HL-60 (cell line): Measurements from ENCODE around the gene MORN2.

Experiments used
- DNase-seq, 2 experiments: peaks; one replicate each; pipeline ENCODE4 v3.0.0-alpha.2; 2010 to 2020; ENCODE audit warnings: low read depth in 1 of 2, low spot score in 1 of 2
- H3K27ac ChIP-seq: fragments of 250-450 bp; sonication (Bioruptor Pico); replicated peaks from 2 replicates; pipeline ENCODE4 v1.5.1; 2020; ENCODE audit warnings: mild to moderate bottlenecking, moderate library complexity
- H3K27me3 ChIP-seq: fragments of 250-450 bp; sonication (Bioruptor Pico); 2 replicates; pipeline ENCODE4 v1.5.1; 2021; ENCODE audit warnings: mild to moderate bottlenecking, moderate library complexity; ENCODE audit not compliant: insufficient read depth, poor library complexity, severe bottlenecking
- H3K4me3 ChIP-seq: replicated peaks from 2 replicates; pipeline ENCODE4 v1.5.1; 2011; ENCODE audit warnings: mild to moderate bottlenecking, control low read depth, low read length; ENCODE audit not compliant: insufficient read depth
- GABPA ChIP-seq: IDR thresholded peaks from 2 replicates; pipeline ENCODE4 v1.6.1; 2012; ENCODE audit warnings: low read depth
- POLR2AphosphoS5 ChIP-seq: IDR thresholded peaks from 2 replicates; pipeline ENCODE4 v1.6.1; 2012; ENCODE audit warnings: low read depth
- SPI1 ChIP-seq: IDR thresholded peaks from 2 replicates; pipeline ENCODE4 v1.6.1; 2012; ENCODE audit warnings: low read depth, mild to moderate bottlenecking, borderline replicate concordance
- TF ChIP-seq, protein P1 (sequence below): IDR thresholded peaks from 2 replicates; pipeline ENCODE4 v1.6.1; 2012; ENCODE audit warnings: low read depth; ENCODE audit not compliant: insufficient replicate concordance
- TF ChIP-seq, protein P2 (sequence below): IDR thresholded peaks from one replicate; pipeline ENCODE4 v1.5.1; 2011; ENCODE audit warnings: low read length, control low read depth, inconsistent platforms; ENCODE audit not compliant: insufficient read depth

The MORN2 gene

DNA sequence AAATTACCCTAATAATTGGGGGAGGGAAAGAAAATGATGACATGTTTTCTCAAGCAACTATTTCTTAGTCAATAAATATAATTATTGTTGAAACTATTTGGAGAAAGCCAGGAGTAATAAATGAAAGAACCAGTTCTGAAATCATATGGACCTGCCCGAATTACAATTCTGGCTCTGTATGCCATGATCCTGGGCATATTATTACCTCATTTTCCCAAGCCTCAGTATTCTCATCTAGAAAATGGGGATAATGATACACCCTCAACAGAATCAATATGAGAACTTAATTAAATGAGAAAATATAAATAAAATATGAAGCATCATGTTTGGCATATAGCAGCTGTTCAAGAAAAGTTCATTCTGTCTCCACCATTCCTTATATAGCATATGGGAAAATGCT is 36.8 kb downstream of the MORN2 start:
- DNase-seq = no peak
- Histone ChIP-seq H3K27me3 (no peaks in the 10 kb centered on the region), H3K27ac (no peak overlapping the region), H3K4me3 (no peak overlapping the region)
- TF ChIP-seq SPI1 (no peak), GABPA (no peak), POLR2AphosphoS5 (no peak)
- TF ChIP-seq, protein P1, sequence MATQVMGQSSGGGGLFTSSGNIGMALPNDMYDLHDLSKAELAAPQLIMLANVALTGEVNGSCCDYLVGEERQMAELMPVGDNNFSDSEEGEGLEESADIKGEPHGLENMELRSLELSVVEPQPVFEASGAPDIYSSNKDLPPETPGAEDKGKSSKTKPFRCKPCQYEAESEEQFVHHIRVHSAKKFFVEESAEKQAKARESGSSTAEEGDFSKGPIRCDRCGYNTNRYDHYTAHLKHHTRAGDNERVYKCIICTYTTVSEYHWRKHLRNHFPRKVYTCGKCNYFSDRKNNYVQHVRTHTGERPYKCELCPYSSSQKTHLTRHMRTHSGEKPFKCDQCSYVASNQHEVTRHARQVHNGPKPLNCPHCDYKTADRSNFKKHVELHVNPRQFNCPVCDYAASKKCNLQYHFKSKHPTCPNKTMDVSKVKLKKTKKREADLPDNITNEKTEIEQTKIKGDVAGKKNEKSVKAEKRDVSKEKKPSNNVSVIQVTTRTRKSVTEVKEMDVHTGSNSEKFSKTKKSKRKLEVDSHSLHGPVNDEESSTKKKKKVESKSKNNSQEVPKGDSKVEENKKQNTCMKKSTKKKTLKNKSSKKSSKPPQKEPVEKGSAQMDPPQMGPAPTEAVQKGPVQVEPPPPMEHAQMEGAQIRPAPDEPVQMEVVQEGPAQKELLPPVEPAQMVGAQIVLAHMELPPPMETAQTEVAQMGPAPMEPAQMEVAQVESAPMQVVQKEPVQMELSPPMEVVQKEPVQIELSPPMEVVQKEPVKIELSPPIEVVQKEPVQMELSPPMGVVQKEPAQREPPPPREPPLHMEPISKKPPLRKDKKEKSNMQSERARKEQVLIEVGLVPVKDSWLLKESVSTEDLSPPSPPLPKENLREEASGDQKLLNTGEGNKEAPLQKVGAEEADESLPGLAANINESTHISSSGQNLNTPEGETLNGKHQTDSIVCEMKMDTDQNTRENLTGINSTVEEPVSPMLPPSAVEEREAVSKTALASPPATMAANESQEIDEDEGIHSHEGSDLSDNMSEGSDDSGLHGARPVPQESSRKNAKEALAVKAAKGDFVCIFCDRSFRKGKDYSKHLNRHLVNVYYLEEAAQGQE = no peak
- TF ChIP-seq, protein P2, sequence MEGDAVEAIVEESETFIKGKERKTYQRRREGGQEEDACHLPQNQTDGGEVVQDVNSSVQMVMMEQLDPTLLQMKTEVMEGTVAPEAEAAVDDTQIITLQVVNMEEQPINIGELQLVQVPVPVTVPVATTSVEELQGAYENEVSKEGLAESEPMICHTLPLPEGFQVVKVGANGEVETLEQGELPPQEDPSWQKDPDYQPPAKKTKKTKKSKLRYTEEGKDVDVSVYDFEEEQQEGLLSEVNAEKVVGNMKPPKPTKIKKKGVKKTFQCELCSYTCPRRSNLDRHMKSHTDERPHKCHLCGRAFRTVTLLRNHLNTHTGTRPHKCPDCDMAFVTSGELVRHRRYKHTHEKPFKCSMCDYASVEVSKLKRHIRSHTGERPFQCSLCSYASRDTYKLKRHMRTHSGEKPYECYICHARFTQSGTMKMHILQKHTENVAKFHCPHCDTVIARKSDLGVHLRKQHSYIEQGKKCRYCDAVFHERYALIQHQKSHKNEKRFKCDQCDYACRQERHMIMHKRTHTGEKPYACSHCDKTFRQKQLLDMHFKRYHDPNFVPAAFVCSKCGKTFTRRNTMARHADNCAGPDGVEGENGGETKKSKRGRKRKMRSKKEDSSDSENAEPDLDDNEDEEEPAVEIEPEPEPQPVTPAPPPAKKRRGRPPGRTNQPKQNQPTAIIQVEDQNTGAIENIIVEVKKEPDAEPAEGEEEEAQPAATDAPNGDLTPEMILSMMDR = no peak

DNA sequence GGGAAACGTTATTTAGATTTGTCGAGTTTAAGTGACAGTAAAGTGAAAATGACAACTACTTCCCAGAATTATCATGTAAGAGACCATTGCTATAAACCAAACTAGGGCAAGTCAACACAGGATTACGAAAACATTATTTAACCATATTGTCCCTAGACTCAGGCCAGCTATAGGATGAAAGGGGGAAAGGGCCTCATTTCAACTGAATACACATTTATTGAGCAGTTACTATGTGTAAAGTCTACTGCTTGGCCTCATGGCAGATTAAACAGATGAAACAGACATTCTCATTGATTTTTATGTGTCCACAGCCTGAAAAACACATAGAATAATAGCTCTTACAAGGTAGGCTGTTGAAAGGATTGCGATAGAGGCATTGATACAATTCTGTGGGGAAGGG is 46.6 kb downstream of the MORN2 start:
- no peak for DNase-seq

DNA sequence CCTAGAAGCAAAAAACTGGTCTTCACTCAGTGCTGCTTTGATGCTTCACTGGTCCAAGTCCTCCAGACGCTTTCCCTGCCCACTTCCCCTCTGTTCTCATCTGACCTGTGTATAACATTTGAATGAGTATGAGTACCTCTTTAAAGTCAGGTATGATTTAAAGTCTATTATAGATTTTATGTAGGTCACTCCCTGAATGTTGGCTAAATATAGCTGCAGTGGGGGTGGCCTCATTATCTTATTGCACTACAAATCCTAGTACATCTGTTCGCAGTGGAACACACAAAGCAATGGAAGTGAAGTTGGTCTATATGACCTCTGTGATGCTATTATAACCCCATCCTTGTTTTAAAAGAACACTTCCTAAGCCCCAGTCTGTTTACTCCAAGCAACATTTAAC is 47.1 kb downstream of the MORN2 start:
- Histone ChIP-seq H3K4me3 (no peak overlapping the region), H3K27ac (no peak overlapping the region), H3K27me3 (no peaks in the 10 kb centered on the region)
- DNase-seq = no peak
- TF ChIP-seq, protein P1 = no peak
- TF ChIP-seq SPI1 (no peak), POLR2AphosphoS5 (no peak), GABPA (no peak)
- TF ChIP-seq, protein P2 = no peak

More for the DNA sequence above, 46.6 kb downstream of the MORN2 start:
- H3K4me3 ChIP-seq = no peak overlapping the region
- TF ChIP-seq, protein P2 = no peak
- TF ChIP-seq, protein P1 = no peak
- TF ChIP-seq POLR2AphosphoS5 (no peak), SPI1 (no peak), GABPA (no peak)
- H3K27ac ChIP-seq = no peak overlapping the region
- no peaks in the 10 kb centered on the region for H3K27me3 ChIP-seq
